Glutamatergic neuron (in vitro differentiated cells): ENCODE data around the gene SSX2IP. TPM values are rescaled to one million over a fixed set of nuclear protein-coding genes. Genes with fewer than 3 reads are reported as not detected.

ENCODE experiments used
- DNase-seq: peaks from one replicate; pipeline ENCODE4 v3.0.0; 2022
- H3K27ac Mint-ChIP-seq: one replicate; pipeline ENCODE4 v1.8.0; 2020; ENCODE audit warnings: mild to moderate bottlenecking, mixed read lengths, inconsistent platforms; ENCODE audit not compliant: unreplicated experiment
- H3K27me3 Mint-ChIP-seq: one replicate; pipeline ENCODE4 v1.8.0; 2020; ENCODE audit warnings: mild to moderate bottlenecking, moderate library complexity, mixed read lengths, inconsistent platforms; ENCODE audit not compliant: unreplicated experiment
- H3K36me3 Mint-ChIP-seq: one replicate; pipeline ENCODE4 v1.8.0; 2020; ENCODE audit warnings: mild to moderate bottlenecking, mixed read lengths, inconsistent platforms; ENCODE audit not compliant: unreplicated experiment
- H3K4me1 Mint-ChIP-seq: one replicate; pipeline ENCODE4 v1.8.0; 2020; ENCODE audit warnings: mild to moderate bottlenecking, low read depth, mixed read lengths, inconsistent platforms; ENCODE audit not compliant: unreplicated experiment
- H3K4me3 Mint-ChIP-seq: one replicate; pipeline ENCODE4 v1.8.0; 2020; ENCODE audit warnings: mild to moderate bottlenecking, mixed read lengths, inconsistent platforms; ENCODE audit not compliant: unreplicated experiment
- H3K9me3 Mint-ChIP-seq: one replicate; pipeline ENCODE4 v1.8.0; 2020; ENCODE audit warnings: mild to moderate bottlenecking, moderate library complexity, mixed read lengths, inconsistent platforms; ENCODE audit not compliant: unreplicated experiment
- CTCF ChIP-seq: fragments of 200-600 bp; sonication (generic); IDR thresholded peaks from one replicate; pipeline ENCODE4 v1.5.0; 2021; ENCODE audit not compliant: partially characterized antibody, unreplicated experiment
- total RNA-seq: library from RNA; stranded (reverse); fragmentation: NEBNext Ultra II Directional; extraction: Animal tissue kit (Norgen Biotek cat#: 25700); gene quantifications from one replicate; pipeline ENCODE4 v1.2.1, GENCODE V29; 2021; ENCODE audit not compliant: unreplicated experiment

SSX2IP gene
- total RNA-seq, 1 donor from 2014 or later: 16.0 TPM

DNA sequence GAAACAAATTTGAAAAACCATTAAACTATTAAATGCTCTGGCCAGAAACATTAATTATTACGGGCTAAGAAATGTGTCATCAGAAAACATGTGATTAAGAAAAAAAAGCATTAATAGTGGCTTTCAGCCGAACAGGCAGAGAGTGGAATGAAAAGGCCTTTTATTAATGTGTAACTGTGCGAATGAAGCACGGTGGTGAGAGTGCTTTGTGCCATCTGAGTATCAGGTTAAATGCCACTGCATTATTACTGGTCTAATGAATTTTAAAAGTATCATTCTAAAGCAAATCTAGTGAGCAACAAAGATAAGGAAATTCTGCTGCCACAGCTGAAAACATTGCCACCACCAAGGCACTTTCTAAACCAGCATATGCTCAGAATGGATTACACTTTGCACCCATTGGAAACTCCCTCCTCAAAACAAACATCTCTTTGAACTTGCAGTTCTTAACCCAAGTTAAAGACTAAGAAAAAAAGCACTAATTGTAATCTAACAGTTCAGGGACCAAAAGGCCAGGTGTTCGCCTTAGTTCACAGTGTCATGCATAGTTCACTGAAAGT lies 30.0 kb upstream of the SSX2IP start:
- no peak overlapping the region for H3K4me3 Mint-ChIP-seq
- peaks cover 2% of the 10 kb centered on the region for H3K27me3 Mint-ChIP-seq
- H3K4me1 Mint-ChIP-seq: peaks cover 10% of the 10 kb centered on the region
- DNase-seq: no peak
- TF ChIP-seq CTCF: no peak
- H3K9me3 Mint-ChIP-seq: no peaks in the 10 kb centered on the region
- no peak overlapping the region for H3K27ac Mint-ChIP-seq
- no peaks in the 10 kb centered on the region for H3K36me3 Mint-ChIP-seq

GRCh38 chr1:84719543-84720217 lies 29.4 kb upstream of the SSX2IP start:
- Mint-ChIP-seq H3K4me3 (no peak overlapping the region), H3K9me3 (no peaks in the 10 kb centered on the region), H3K27ac (no peak overlapping the region), H3K36me3 (no peaks in the 10 kb centered on the region), H3K4me1 (peaks cover 10% of the 10 kb centered on the region), H3K27me3 (peaks cover 2% of the 10 kb centered on the region)
- no peak for DNase-seq
- no peak for TF ChIP-seq CTCF

- Mint-ChIP-seq H3K4me1 (peaks cover 14% of the 10 kb centered on the region), H3K36me3 (no peaks in the 10 kb centered on the region), H3K9me3 (no peaks in the 10 kb centered on the region), H3K27ac (peak overlapping the region; percentile 45), H3K4me3 (peak overlapping the region; percentile 61), H3K27me3 (peaks cover 2% of the 10 kb centered on the region)
- DNase-seq: peak; percentile 35
- TF ChIP-seq CTCF: no peak
Measured at GRCh38 chr1:84715342-84716019, 25.2 kb upstream of the SSX2IP start.

DNA sequence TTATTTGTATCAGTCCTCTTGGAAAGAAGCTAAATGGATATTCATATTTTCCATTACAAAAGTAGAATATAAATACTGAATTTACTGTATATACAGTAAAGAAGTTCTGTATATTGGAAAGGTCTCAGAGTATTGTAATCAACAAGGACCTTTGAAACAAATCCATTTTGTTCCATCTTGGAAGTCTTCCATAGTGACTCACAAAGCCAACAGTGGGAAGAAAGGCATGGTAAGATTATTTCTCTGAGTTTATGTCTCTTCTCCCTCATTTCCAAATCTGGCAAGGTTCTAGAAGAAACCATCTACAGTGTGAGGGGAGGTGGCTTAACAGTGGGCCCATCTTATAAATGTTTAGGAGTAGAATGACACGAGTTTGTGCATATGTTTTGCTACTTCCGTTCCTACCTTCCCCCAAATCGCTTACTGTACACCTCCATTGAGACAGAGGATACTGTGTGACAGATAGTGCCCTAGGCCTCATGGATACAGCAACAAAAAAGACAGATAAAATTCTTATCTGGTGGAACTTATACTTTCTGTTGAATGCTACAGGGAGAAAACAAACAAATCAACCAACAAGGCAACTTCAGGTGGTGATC lies 22.1 kb upstream of the SSX2IP start:
- H3K4me1 Mint-ChIP-seq: peaks cover 14% of the 10 kb centered on the region
- no peaks in the 10 kb centered on the region for H3K27me3 Mint-ChIP-seq
- H3K27ac Mint-ChIP-seq: no peak overlapping the region
- no peak for TF ChIP-seq CTCF
- no peak overlapping the region for H3K4me3 Mint-ChIP-seq
- DNase-seq: no peak
- peaks cover 3% of the 10 kb centered on the region for H3K9me3 Mint-ChIP-seq
- no peaks in the 10 kb centered on the region for H3K36me3 Mint-ChIP-seq
